HG02571 (cell line): Measurements from ENCODE around the gene SYT12.

ENCODE experiments used
- ATAC-seq: cut with Tn5 transposase; IDR thresholded peaks from one replicate; pipeline ENCODE4 v1.9.1; 2021; ENCODE audit warnings: mild to moderate bottlenecking, moderate library complexity; ENCODE audit not compliant: unreplicated experiment

The SYT12 gene

DNA sequence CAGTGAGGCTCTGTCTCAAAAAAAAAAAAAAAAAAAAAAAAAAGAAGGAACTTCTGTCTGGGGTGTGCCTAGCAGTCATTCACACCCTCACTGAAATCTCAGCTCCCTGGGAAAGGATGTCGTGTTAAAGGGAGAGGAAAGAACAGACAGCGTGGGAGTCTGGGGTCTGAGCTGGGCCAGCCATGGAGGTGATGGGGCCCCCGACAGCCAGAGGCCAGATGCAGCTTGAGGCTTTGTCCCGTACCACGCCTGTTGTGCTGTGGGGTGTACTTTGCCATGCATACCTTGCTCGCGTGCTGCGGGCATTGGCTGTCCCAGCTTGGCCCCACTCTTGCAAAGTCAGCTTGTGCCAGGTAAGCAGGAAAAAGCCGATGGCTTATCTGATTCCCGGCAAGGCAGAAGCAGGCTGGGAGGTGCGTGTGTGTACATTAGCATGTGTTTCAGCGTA lies 4.6 kb downstream of the SYT12 start:
- peak; percentile 4 for ATAC-seq

DNA sequence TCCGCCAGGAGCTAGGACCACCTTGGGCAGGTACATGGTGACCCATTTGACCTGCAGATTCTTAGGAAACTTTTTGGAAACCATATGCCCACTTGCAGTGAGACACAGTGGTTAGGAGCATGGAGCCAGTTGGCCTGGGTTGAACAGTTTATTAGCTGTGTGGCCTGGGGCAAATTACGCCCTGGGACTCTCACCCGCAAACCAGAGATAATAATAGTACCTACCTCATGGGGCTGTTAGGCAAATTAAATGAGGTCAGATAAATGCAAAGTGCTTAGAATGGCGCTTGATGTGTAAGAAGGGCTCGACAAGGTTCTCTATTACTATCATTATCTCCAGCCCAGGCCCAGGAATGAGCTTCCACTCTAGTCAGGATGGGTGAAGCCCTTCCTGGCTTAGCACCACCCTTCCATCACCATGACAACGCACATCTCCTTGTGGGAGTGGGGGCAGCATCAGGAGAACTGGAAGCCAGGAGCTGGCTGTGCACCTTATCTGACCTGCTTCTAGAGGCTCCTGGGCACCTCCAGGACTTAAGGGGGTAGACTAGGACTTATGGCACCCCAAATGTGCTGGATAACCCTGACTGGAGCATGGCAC lies 5.1 kb downstream of the SYT12 start:
- peak; percentile 52 for ATAC-seq

DNA sequence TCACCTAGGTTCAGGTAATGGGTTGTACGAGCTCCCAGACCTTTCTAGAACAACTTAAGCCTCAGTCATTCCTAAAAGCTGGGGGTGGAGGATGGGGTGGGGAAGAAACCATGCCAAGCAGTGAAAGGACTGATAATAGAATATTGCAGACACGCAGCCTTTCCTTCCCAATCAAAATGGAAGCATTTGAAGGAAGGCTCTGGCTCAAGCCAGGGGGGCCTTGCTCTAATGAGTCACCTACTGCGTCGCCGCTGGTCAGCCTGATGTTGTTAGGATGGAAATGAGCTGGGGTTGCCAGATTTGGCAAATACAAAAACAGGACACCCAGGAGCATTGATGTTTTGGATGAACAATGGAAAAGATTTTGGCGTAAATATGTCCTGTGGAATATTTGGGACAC lies 6.2 kb downstream of the SYT12 start:
- no peak for ATAC-seq

GRCh38 chr11:67030976-67031375 lies 8.0 kb downstream of the SYT12 start:
- ATAC-seq: no peak

GRCh38 chr11:67031791-67032561 lies 9.0 kb downstream of the SYT12 start:
- no peak for ATAC-seq

- ATAC-seq: no peak
Observed at GRCh38 chr11:67032830-67033551, 10.1 kb downstream of the SYT12 start.

GRCh38 chr11:67033661-67034166 lies 10.8 kb downstream of the SYT12 start:
- no peak for ATAC-seq

DNA sequence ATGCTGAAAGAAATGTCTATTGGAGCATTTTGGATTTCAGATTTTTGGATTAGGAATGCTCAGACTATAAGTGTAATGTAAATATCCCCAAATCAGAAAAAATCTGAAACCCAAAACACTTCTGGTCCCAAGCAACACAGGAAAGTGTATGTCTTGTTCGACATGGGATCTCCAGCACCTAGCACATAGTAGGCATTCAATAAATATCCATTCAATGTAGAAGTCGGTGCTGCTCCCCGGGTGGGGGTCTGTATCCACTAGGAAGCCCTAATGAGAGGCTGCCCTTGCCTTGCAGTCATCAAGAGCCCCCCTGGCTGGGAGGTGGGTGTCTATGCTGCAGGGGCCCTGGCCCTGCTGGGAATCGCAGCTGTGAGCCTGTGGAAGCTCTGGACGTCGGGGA lies 11.4 kb downstream of the SYT12 start:
- ATAC-seq: no peak

DNA sequence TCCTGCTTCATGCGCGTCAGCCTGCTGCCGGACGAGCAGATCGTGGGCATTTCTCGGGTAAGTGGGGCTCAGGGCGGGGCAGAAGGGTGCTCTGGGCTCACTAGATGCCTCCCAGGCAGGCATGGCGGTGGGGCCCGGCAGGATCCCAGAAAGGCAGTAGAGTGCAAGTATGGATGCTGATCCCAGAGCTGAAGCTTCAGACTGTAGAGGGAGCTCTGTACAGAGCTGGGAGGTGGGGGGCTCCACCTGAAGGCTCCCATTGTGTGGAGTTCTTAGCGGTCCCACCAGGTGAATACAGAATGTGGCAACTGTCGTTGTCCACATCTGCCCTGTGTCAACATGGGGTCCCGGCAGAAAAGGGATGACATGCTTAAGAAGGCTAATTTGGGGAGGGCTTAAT lies 17.2 kb downstream of the SYT12 start:
- no peak for ATAC-seq

- no peak for ATAC-seq
Observed at GRCh38 chr11:67041602-67042001, 18.7 kb downstream of the SYT12 start.

- ATAC-seq: no peak
Observed at GRCh38 chr11:67043572-67044349, 20.8 kb downstream of the SYT12 start.

GRCh38 chr11:67044496-67044895 lies 21.6 kb downstream of the SYT12 start:
- ATAC-seq: no peak

DNA sequence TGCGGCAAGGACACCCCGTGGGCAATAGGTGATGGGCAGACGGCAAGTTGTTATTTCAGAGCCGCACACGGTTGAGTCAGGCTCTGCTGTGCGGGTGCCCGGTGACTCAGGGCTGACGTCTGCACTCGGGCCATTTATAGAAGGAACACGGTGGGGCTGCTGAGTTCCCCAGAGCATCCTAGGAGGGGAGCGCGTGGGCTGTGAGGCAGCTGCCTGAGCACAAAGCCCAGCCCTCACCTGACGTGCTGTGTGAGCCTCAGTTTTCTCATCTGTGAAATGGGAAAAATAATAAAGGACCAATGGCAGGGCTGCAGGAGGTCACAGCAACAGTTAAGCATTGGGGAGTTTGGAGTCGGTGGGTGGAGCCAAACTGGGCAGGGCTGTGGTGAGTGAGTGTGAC lies 22.4 kb downstream of the SYT12 start:
- ATAC-seq: no peak

- ATAC-seq: no peak
Observed at GRCh38 chr11:67048515-67049130, 25.7 kb downstream of the SYT12 start.

DNA sequence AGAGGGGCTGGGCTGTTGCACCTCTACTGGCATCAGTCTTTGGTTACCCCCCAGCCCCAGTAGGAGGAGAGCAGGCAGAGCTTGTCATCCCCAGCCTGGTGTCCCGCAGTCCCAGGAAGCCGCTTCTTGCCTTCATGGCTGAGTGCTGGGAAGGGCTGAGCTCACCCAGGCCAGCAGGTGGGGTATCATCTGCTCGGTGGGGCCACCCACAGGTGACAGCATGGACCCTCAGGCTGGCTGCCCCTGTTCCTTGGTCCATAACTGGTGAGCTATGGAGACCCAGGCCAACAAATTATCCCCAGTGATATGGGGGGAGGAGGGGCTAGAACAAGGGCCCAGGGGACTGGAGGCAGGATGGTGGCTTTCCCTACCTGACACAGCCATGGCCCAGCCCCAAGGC lies 27.2 kb downstream of the SYT12 start:
- ATAC-seq: no peak

GRCh38 chr11:67051180-67051893 lies 28.4 kb downstream of the SYT12 start:
- no peak for ATAC-seq

DNA sequence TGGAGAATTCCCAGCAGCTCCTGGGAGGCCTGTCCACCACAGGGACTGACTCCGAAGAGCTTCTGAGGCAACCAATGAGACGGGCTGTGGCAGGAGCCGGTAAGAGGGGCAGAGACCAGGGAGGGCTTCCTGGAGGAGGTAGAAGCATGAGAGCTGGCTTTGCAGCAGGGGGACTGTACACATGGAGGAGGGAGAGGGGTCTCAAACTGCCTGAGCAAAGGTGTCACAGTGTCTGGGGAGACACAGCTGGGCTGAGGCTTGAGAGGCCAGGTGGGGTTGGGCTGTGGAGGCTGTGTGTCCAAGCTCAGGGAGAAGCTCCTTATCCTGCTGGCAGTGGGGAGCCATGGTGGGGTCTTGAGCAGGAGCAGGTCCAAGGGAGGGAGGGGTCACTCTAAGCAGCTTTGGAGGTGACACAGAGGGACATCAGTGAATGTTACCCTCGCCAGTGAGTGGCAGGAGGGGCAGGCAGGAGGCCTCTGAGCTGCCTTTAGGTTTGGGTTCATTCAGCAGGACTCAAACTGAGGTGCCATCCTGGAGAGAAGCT lies 29.1 kb downstream of the SYT12 start:
- no peak for ATAC-seq

- no peak for ATAC-seq
Observed at GRCh38 chr11:67052891-67053290, 30.0 kb downstream of the SYT12 start.

GRCh38 chr11:67053896-67054329 lies 31.0 kb downstream of the SYT12 start:
- no peak for ATAC-seq
